Inferior parietal cortex (tissue), 1 donor: ENCODE results near the gene STEAP3.

Experiments used
- DNase-seq: peaks from one replicate; pipeline ENCODE4 v3.0.0-alpha.2; 2016; ENCODE audit errors: extremely low spot score

The STEAP3 gene

DNA sequence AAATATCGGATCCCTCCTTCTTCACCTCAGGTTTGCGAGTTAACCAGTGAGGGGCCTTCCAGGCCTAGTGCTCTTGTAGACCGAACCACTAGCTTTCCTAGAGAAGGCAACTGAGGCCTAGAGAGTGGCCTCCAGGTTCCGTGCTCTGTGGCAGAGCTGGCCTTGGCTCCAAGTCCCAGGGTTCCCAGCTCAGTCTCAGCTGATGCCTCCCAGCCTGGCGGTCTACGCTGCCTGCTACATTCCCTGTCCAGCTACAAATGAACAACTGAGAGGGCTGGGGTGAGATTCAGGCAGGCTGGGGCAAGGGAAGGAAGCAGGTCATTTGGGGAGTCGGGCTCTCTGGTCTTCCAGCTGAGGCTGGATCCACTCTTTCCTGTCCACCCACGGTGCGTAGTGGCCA, 2.3 kb downstream of the STEAP3 start:
- DNase-seq = no peak

- no peak for DNase-seq
Measured at GRCh38 chr2:119227346-119227745, 3.7 kb downstream of the STEAP3 start.

GRCh38 chr2:119228136-119228535, 4.5 kb downstream of the STEAP3 start:
- no peak for DNase-seq

DNA sequence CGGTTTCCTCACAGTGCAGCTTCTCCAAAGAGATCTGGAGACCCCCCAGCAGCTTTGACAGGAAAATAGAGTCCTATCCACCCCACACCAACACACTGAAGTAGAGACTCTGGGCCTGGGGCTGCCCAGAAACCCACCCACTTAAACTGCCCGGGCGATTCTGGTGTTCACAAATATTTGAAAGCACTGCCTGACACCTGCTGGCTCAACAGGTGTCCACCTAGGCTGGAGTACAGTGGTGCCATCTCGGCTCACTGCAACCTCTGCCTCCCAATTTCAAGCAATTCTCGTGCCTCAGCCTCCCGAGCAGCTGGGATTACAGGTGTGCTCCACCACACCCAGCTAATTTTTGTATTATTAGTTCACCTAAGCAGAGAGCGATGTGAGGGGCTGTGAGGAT, 5.3 kb downstream of the STEAP3 start:
- DNase-seq = no peak

- DNase-seq = no peak
Measured at GRCh38 chr2:119229716-119230115, 6.1 kb downstream of the STEAP3 start.

DNA sequence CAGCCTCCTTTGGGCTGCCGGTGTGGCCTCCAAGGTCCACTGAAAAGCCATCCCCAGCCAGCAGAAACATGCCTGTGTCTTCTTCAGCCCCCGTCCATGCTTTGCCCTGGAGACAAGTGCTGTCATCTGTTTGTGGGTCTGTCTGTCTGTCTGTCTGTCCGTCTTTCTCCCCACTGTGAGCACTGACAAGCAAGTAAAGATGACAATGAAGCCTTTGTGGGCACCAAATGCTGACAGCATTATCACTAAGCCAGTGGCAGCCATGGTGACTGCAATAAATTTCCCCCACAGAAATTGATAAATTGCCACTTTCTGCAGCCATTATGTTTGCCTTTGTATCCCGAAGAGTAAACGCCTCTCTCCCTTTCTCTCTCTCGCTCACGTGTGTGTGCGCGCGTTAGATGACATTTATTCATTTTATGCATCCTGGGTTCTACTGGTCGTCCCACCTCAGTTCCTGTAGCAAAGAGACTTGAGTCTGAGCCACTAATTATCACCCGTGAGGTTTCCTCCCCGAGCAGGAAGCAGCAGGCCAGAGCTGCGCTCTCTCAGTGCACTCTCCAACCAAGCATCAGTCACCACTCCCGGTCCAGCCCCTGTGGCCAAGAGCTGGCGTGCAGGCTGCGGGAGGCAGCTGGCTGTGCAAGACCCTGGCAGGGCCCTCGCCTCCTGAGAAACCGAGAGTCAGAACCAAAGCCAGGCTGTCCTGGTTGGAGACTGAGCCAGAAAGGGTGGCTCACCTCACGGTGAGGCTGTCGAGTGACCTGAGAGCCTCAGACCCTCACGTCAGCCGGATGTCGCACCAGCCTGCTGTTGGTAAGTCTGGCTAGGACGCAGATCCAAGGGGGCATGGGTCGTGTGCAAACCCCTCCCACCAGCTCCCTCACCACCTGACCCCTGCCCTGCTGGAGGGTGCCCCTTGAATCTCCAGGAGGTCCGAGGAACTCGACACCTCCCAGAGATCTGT, 6.9 kb downstream of the STEAP3 start:
- no peak for DNase-seq

DNA sequence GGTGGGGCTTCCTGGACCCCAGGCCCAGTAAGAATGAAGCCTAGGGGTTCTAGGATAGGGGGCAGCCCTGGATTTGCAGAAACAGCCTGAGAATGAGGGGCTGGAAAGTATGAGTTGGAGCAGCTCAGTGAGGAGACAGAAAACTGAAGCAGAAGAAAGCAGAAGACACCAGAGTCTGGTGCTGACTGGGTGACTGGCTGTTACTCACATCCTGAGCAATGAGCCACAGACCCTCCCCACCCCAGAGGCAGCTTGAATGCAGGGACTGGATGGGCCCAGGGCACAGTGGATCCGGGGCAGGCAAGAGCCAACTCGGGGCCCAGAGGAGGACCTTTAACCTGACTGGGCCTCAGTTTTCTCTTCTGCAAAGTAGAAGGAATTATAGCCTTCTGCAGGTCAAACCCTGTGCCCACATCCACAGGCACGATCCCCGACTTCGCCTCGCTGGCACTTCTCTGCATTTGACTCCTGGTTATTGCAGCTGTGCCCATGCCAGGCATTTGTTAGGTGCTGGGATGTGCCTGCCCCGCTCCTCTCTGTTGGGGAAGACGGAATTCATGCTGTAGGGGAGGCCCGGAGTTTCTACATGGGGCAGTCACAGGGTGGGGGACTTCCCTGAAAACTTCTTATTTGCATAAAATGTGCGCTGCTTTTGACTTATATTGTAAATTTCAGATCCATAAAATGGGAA, 8.5 kb downstream of the STEAP3 start:
- DNase-seq = no peak

GRCh38 chr2:119232666-119232993, 9.0 kb downstream of the STEAP3 start:
- DNase-seq = no peak

GRCh38 chr2:119233326-119234020, 9.8 kb downstream of the STEAP3 start:
- no peak for DNase-seq

- no peak for DNase-seq
Measured at GRCh38 chr2:119234021-119235019, 10.7 kb downstream of the STEAP3 start.

GRCh38 chr2:119236796-119237195, 13.2 kb downstream of the STEAP3 start:
- no peak for DNase-seq

DNA sequence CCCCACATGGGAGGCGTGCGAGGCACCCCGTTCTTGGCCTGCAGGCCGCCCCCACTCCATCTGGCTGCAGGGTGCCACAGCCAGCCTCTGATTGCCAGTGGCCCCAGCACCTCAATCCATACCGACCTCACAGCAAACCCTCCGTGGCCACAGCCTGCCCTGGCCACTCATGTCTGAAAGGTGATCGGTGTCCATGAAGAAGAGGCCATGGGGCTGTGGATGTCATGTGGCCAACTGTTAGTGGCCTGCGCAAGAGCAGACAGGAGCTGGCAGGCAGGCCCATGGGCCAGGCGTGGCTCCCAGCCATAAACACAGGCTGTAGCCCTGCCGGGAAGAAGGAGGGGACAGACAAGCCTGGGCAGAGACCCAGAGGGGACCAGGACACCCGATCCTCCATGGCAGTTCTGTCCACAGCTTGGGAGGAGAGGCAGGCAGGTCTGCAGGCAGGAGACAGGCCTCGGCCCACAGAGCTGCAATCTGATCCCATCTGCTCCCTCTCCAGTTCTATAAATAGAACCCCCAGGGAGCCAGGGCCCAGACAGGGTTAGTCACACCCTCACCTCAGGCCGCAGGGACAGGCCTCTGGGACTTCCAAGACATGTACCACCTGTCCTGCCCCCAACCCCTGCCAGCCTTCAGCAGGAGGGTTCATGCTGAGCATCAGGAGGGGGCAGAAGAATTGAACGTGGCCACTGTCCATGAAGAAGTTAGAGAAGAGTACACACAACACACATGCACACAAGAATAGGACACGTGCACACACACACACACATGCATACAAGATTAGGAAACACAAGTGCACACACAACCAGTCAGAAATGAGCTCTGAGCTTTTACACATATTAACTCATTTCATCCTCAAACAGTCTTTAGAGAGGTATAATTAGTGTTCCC, 16.9 kb downstream of the STEAP3 start:
- DNase-seq = no peak

GRCh38 chr2:119241205-119241532, 17.5 kb downstream of the STEAP3 start:
- DNase-seq = no peak

DNA sequence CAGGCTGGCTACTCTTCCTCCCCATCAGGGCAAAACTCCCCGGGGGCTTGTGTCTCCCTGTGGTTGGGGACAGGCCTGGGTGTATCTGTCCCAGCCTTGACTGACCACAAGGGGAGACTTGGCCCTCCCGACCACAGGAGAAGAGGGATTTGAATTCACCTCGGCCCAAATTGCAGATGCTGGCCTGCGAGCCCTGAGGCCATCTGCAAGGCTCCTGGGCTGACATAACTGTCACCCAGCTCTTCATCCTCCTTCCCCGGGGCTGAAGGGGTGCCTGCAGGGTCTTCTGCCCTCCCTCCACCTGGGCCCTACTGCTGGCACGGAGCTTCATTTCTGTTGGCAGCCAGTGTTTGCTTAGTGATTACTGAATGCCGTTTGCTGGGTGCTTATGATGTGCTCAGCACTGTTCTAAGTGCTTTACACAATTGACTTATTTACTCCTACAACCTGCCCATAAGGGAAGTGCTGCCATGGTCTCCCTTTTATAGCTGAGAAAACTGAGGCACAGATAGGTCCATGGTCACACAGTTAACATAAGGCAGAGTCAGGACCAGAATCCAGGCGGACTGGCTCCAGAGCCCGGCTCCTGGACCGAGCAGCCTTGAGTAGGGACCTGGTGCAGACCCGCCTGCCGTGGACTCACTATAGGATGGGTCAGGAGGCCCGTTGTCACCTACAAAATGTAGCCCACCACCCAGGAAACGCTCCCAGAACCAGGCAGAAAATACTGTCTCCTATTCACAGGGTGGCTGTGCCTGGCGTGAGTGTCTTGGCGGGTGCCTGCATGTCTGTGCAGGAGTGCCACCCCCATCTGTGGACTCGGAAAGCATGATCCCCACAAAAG, 18.9 kb downstream of the STEAP3 start:
- DNase-seq = no peak

DNA sequence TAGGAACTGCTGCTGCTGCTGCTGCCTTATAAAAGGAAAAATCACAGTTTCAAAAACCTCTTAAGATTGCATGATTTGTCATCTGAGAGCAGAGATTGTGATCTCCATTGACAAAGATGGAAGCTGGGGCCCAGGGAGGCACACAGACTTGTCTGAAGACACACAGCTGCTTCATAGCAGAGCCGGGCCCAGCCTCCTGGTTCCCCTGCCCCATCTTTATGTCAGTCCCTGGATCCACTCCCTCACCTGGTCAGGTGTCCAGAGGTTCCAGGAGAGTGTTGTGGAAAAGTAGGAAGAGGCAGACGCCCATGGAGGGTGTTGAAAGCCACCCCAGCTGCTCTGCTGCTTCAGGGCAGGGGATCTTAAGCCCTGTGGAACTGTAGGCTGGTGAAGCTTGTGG, 20.0 kb downstream of the STEAP3 start:
- DNase-seq = no peak

DNA sequence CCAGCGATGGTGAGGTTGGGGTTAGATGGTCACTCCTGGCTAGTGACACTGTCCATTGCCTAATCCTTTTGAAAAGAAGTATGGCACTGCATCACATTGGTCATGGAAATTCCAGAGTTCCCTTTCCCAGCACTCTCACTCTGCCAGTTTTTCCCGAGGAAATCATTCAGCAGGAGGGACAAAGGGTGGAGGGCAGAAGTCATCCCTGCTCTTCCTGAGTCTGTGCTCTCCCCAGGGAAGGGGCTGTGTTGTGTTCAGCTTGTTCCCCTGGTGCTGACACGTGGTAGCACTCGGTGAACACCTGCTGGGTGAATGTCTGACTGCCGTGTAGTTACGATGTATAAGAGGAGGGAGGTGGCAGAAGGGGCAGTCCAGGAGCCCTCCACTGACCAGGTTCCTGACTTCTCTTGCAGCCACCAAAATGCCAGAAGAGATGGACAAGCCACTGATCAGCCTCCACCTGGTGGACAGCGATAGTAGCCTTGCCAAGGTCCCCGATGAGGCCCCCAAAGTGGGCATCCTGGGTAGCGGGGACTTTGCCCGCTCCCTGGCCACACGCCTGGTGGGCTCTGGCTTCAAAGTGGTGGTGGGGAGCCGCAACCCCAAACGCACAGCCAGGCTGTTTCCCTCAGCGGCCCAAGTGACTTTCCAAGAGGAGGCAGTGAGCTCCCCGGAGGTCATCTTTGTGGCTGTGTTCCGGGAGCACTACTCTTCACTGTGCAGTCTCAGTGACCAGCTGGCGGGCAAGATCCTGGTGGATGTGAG, 21.6 kb downstream of the STEAP3 start:
- DNase-seq = no peak

DNA sequence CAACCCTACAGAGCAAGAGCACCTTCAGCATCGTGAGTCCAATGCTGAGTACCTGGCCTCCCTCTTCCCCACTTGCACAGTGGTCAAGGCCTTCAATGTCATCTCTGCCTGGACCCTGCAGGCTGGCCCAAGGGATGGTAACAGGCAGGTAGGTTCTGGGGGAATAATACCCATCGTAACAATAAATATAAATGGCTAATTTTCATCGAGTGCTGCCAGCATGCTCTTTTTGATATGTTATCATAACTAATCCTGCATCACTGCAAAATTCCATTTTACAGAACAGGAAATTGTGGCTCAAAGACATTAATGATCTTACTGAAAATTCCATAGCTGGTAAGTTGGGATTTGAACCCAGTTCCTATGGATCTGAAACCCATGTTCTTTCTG, 22.2 kb downstream of the STEAP3 start:
- no peak for DNase-seq

DNA sequence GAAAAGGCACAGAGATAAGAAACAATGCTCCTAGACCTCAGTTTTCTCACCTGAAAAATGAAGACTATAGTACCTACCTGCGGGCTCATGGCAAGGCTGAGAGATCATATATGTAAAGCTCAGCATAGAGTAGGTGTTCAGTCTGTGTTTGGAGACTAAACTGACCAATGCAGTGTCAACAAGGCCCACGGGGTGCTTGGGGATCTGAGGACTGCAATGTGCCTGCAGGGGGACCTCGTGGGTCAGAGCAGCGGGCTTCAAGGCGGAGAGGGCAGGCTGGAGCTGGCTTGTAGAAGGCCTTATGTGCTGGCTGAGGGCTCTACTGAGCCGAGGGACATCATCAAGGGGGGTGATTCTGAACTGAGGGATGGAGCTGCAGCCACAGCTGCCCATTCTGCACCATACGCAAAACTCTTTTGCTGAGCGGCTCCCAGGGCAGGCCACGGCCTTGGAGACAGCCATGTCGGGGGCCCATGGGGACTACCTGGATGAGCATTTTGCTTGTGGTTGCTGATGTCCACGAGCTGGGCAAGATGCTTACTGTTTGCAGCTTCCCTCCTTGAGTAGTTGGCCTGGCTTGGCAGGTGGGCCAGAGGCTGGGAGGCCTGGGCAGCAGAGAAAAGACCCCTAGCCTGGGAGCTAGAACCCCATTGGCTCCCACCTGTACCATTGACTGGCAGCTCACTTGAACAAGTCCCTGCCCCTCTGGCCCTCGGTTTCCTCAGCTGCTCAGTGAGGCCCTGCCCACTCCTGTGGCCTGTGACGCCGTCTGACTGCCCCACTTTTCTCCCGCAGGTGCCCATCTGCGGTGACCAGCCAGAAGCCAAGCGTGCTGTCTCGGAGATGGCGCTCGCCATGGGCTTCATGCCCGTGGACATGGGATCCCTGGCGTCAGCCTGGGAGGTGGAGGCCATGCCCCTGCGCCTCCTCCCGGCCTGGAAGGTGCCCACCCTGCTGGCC, 23.5 kb downstream of the STEAP3 start:
- DNase-seq = no peak
